ENCODE data around the gene INF2.

INF2 gene

GRCh38 chr14:104689109-104689880 is at the start of gene INF2:
Gene INF2, plus strand, starts transcription at chr14:104689618. Its CDS starts 11,748 bp downstream, at chr14:104701366.
- Histone ChIP-seq H3K27ac (no peak within 1 kb of the TSS), H3K4me3 (IDR thresholded peaks at IDR 0.05; ENCODE audit: insufficient read depth, low read depth, low read length) (no peak within 1 kb of the TSS), H3K4me2 (peak within 1 kb of the TSS; percentile 63), H4K20me1 (ENCODE audit: insufficient read depth) (no peaks in the 10 kb centered on the region), H3K79me2 (ENCODE audit: insufficient read depth, low read depth) (no peaks in the 10 kb centered on the region), H3K27me3 (ENCODE audit: insufficient read depth, low read depth) (no peaks in the 10 kb centered on the region), H3K9ac (peak within 1 kb of the TSS; percentile 64), H3K4me1 (ENCODE audit: low read depth, poor library complexity, severe bottlenecking) (no peaks in the 10 kb centered on the region), H3K36me3 (ENCODE audit: insufficient read depth) (no peaks in the 10 kb centered on the region), H2AFZ (ENCODE audit: low read depth) (peak within 1 kb of the TSS; percentile 71; the same call in 1 of the 2 replicates)
- TF ChIP-seq, protein P1, sequence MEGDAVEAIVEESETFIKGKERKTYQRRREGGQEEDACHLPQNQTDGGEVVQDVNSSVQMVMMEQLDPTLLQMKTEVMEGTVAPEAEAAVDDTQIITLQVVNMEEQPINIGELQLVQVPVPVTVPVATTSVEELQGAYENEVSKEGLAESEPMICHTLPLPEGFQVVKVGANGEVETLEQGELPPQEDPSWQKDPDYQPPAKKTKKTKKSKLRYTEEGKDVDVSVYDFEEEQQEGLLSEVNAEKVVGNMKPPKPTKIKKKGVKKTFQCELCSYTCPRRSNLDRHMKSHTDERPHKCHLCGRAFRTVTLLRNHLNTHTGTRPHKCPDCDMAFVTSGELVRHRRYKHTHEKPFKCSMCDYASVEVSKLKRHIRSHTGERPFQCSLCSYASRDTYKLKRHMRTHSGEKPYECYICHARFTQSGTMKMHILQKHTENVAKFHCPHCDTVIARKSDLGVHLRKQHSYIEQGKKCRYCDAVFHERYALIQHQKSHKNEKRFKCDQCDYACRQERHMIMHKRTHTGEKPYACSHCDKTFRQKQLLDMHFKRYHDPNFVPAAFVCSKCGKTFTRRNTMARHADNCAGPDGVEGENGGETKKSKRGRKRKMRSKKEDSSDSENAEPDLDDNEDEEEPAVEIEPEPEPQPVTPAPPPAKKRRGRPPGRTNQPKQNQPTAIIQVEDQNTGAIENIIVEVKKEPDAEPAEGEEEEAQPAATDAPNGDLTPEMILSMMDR (conservative IDR thresholded peaks at IDR 0.05; ENCODE audit: low read depth, low read length): no peak

- Histone ChIP-seq H3K79me2 (ENCODE audit: insufficient read depth, low read depth) (no peaks in the 10 kb centered on the region), H3K27me3 (ENCODE audit: insufficient read depth, low read depth) (peaks cover 29% of the 10 kb centered on the region), H3K9ac (no peak overlapping the region), H3K27ac (no peak overlapping the region), H3K4me3 (IDR thresholded peaks at IDR 0.05; ENCODE audit: insufficient read depth, low read depth, low read length) (no peak overlapping the region), H2AFZ (ENCODE audit: low read depth) (no peak overlapping the region; the same call in 1 of the 2 replicates), H4K20me1 (ENCODE audit: insufficient read depth) (no peaks in the 10 kb centered on the region), H3K4me1 (ENCODE audit: low read depth, poor library complexity, severe bottlenecking) (no peaks in the 10 kb centered on the region), H3K36me3 (ENCODE audit: insufficient read depth) (no peaks in the 10 kb centered on the region), H3K4me2 (no peak overlapping the region)
- TF ChIP-seq, protein P1 (conservative IDR thresholded peaks at IDR 0.05; ENCODE audit: low read depth, low read length): peak; percentile 76
These were observed 49.4 kb upstream of the INF2 start for GRCh38 chr14:104639885-104640548.

- TF ChIP-seq, protein P1 (conservative IDR thresholded peaks at IDR 0.05; ENCODE audit: low read depth, low read length): no peak
- H3K9ac ChIP-seq: no peak overlapping the region
- H3K4me2 ChIP-seq: no peak overlapping the region
These were observed 48.7 kb upstream of the INF2 start for GRCh38 chr14:104640681-104641080.

DNA sequence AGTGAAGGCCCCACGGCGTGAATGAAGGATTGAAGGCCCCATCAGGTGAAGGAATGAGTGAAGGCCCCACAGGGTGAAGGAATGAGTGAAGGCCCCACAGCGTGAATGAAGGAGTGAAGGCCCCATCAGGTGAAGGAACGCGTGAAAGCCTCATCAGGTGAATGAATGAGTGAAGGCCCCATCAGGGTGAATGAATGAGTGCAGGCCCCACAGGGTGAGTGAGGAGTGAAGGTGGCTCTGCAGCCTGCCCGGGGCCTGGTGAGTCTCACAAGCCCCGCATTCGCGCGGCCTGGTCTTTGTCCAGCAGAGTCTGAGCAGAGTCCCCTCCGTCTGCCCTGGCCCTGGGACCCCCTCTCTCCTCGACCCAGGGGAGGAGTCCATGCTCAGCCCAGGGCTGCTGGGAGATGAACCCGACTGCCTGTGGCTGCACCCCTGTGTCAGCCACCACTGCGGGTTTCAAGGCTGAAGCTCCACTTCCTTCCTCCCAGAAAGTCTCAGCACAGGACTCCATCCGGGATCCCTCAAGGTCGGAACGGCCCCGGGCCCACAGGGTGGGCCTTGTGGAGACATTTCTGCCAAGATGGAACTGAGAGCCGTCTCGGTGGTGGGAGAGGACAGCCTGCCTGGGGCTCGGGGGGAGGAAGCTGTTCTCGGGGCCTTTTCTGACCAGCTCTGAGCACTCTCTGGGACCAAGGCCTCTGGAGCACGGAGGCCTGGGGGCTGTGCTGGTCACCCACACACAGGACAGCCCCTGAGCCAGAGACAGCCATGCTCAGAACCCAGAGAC is 47.5 kb upstream of the INF2 start:
- no peak overlapping the region for H2AFZ ChIP-seq (ENCODE audit: low read depth)
- no peak overlapping the region for H3K4me3 ChIP-seq (IDR thresholded peaks at IDR 0.05; ENCODE audit: insufficient read depth, low read depth, low read length)
- TF ChIP-seq, protein P1 (conservative IDR thresholded peaks at IDR 0.05; ENCODE audit: low read depth, low read length): no peak
- H3K79me2 ChIP-seq (ENCODE audit: insufficient read depth, low read depth): no peaks in the 10 kb centered on the region
- H3K4me2 ChIP-seq: no peak overlapping the region
- no peak overlapping the region for H3K27ac ChIP-seq
- H3K4me1 ChIP-seq (ENCODE audit: low read depth, poor library complexity, severe bottlenecking): no peaks in the 10 kb centered on the region
- H4K20me1 ChIP-seq (ENCODE audit: insufficient read depth): no peaks in the 10 kb centered on the region
- no peak overlapping the region for H3K9ac ChIP-seq
- no peaks in the 10 kb centered on the region for H3K36me3 ChIP-seq (ENCODE audit: insufficient read depth)
- H3K27me3 ChIP-seq (ENCODE audit: insufficient read depth, low read depth): peaks cover 36% of the 10 kb centered on the region

More at GRCh38 chr14:104640681-104641080, 48.7 kb upstream of the INF2 start:
- Histone ChIP-seq H4K20me1 (ENCODE audit: insufficient read depth) (no peaks in the 10 kb centered on the region), H3K4me3 (IDR thresholded peaks at IDR 0.05; ENCODE audit: insufficient read depth, low read depth, low read length) (no peak overlapping the region), H3K79me2 (ENCODE audit: insufficient read depth, low read depth) (no peaks in the 10 kb centered on the region), H3K27me3 (ENCODE audit: insufficient read depth, low read depth) (peaks cover 33% of the 10 kb centered on the region), H3K4me1 (ENCODE audit: low read depth, poor library complexity, severe bottlenecking) (no peaks in the 10 kb centered on the region), H3K27ac (no peak overlapping the region), H3K36me3 (ENCODE audit: insufficient read depth) (no peaks in the 10 kb centered on the region), H2AFZ (ENCODE audit: low read depth) (no peak overlapping the region)
